ENCODE measurements around the gene WDR75. TPM values are rescaled to one million over a fixed set of nuclear protein-coding genes. Genes with fewer than 3 reads are reported as not detected.

Gene WDR75
- total RNA-seq (2021; ENCODE audit: unreplicated experiment) (70.2 TPM), Bru-seq, nascent RNA (percentile 96 among the genes with signal in this experiment), BruChase-seq, experiment 1, labeled RNA remaining after a 6-hour chase (percentile 95 among the genes with signal in this experiment), BruChase-seq, experiment 2, labeled RNA remaining after a 2-hour chase (percentile 96 among the genes with signal in this experiment)
- polyA plus RNA-seq (2012) = 28.4 and 38.6 TPM in 2 replicates
- long read RNA-seq, full-length matches to known transcripts = 96 of 134 reads
- long read RNA-seq, partial matches to known transcripts = 4 of 134 reads
- long read RNA-seq, other reads (novel, unspliced or antisense) = 34 of 134 reads

- H3K4me2 ChIP-seq (ENCODE audit: low read length) = peak within 1 kb of the TSS; percentile 68
- peak within 1 kb of the TSS; percentile 85 to 92 for H3K4me3 ChIP-seq (replicated peaks in 1 of 2; ENCODE audit: low read depth in 1 of 2, low read length in 2 of 2)
- H4K20me1 ChIP-seq (ENCODE audit: insufficient read depth) = peaks cover 15% of the 10 kb centered on the region; the same call in 1 of the 2 replicates
- BruUV-seq (replicated peaks) = no TSS peak
- H3K9ac ChIP-seq (ENCODE audit: low read length) = peak within 1 kb of the TSS; percentile 96
- no peaks in the 10 kb centered on the region for H3K9me2 ChIP-seq (ENCODE audit: insufficient read depth)
- no peaks in the 10 kb centered on the region for H3K27me3 ChIP-seq (ENCODE audit: insufficient read depth, low read length)
- no peaks in the 10 kb centered on the region for H3K9me3 ChIP-seq (ENCODE audit: control insufficient read depth in 1 of 2, insufficient read depth in 1 of 2, low read depth in 1 of 2, low read length in 2 of 2)
- ChIA-PET CTCF (no interaction called here), POLR2A (interaction anchor here (0.9 to 1.5 kb wide), 3 partner anchors 15 to 31 kb away, joined by 3 read pairs; no protein-coding TSS in a partner anchor), RAD21 (ENCODE audit: low non-redundant PET in 1 of 2, low total read pairs in 2 of 2, uncharacterized antibody in 2 of 2, unreplicated experiment in 2 of 2) (no interaction called here)
- H3K27ac ChIP-seq (ENCODE audit: low read depth, low read length) = peak within 1 kb of the TSS; percentile 53
- peak within 1 kb of the TSS; percentile 62 for H2AFZ ChIP-seq (ENCODE audit: low read depth, low read length, poor library complexity, severe bottlenecking)
- DNase-seq (ENCODE audit: low read depth, low spot score) (peak; percentile 90), ATAC-seq (peak; percentile 95)
- peaks cover 0 to 14% of the 10 kb centered on the region in 2 experiments; a peak in 2 of 4 replicates for H3K36me3 ChIP-seq (ENCODE audit: control insufficient read depth in 1 of 2, insufficient read depth in 2 of 2, low read length in 2 of 2)
- intact Hi-C loops (cut with micrococcal nuclease) = no loop called here
- H3K4me1 ChIP-seq (ENCODE audit: control insufficient read depth in 1 of 2, insufficient read depth in 2 of 2, low read length in 2 of 2) = peaks cover 0 to 13% of the 10 kb centered on the region in 2 experiments; a peak in 3 of 4 replicates
- H3K79me2 ChIP-seq (ENCODE audit: insufficient read depth, low read length) = peaks cover 49% of the 10 kb centered on the region
- TF ChIP-seq ZBTB33 (IDR thresholded peaks at IDR 0.05; ENCODE audit: extremely low read depth, insufficient replicate concordance, low read length) (peak; percentile 63), CTCF (IDR thresholded peaks at IDR 0.05 in 2 of 3, conservative IDR thresholded peaks at IDR 0.05 in 1 of 3; ENCODE audit: borderline replicate concordance in 1 of 3, insufficient read depth in 1 of 3, low read depth in 2 of 3, low read length in 2 of 3) (no peak), MAX (IDR thresholded peaks at IDR 0.05) (peak; percentile 85), ELF1 (IDR thresholded peaks at IDR 0.05; ENCODE audit: borderline replicate concordance, low read depth) (peak; percentile 59), POLR2AphosphoS5 (IDR thresholded peaks at IDR 0.05; ENCODE audit: low read depth, low read length) (peak; percentile 90), EZH2phosphoT487 (IDR thresholded peaks at IDR 0.05; ENCODE audit: borderline replicate concordance) (no peak), SP1 (IDR thresholded peaks at IDR 0.05; ENCODE audit: low read depth) (peak; percentile 63; the same call in 1 of the 2 replicates), EGR1 (IDR thresholded peaks at IDR 0.05; ENCODE audit: low read depth) (peak; percentile 43; the same call in 1 of the 2 replicates), SRF (IDR thresholded peaks at IDR 0.05; ENCODE audit: low read depth) (peak; percentile 93), ZNF274 (IDR thresholded peaks at IDR 0.05; ENCODE audit: low read depth, low read length) (no peak), POLR2A (IDR thresholded peaks at IDR 0.05; ENCODE audit: borderline replicate concordance, extremely low read depth, insufficient read depth, insufficient read length) (peak; percentile 82), SIN3A (IDR thresholded peaks at IDR 0.05; ENCODE audit: low read depth) (peak; percentile 79), RAD21 (IDR thresholded peaks at IDR 0.05; ENCODE audit: low read depth) (no peak), YY1 (IDR thresholded peaks at IDR 0.05; ENCODE audit: extremely low read depth, insufficient replicate concordance, low read depth, low read length) (peak; percentile 92), JUND (IDR thresholded peaks at IDR 0.05) (no peak), CEBPB (IDR thresholded peaks at IDR 0.05; ENCODE audit: low read depth) (no peak), CBX3 (IDR thresholded peaks at IDR 0.05; ENCODE audit: low read depth) (0 out of 2 replicates have a peak, but pooled peaks have one; percentile 47)
Observed at GRCh38 chr2:189440947-189441708, at the start of gene WDR75. Gene WDR75 (plus strand): TSS chr2:189441474. CDS start chr2:189441493, 19 bp downstream.
